Keratinocyte (primary cell): ENCODE results near the gene CDH6. TPM values are rescaled to one million over a fixed set of nuclear protein-coding genes. Genes with fewer than 3 reads are reported as not detected.

Experiments used
- DNase-seq: peaks from one replicate; pipeline ENCODE4 v3.0.0-alpha.2; 2011; ENCODE audit warnings: low read depth, missing footprints, low spot score
- FAIRE-seq: peaks from 2 replicates; lab custom pipeline; 2011; peaks lifted over from hg19 to GRCh38; lab: Jason Lieb, UNC
- H2AFZ ChIP-seq: 2 replicates; pipeline ENCODE4 v1.6.0; 2012; ENCODE audit warnings: low read length, control low read depth, inconsistent platforms; ENCODE audit not compliant: control insufficient read depth
- H3K27ac ChIP-seq: 2 replicates; pipeline ENCODE4 v1.5.1; 2011; ENCODE audit warnings: low read length; ENCODE audit not compliant: control insufficient read depth, insufficient read depth
- H3K27me3 ChIP-seq: 3 replicates; pipeline ENCODE4 v1.6.0; 2011; ENCODE audit warnings: low read length; ENCODE audit not compliant: control insufficient read depth, insufficient read depth; ENCODE audit errors: extremely low read depth
- H3K36me3 ChIP-seq, 2 experiments: 2 replicates in 1 of 2; 3 replicates in 1 of 2; pipeline ENCODE4 v1.5.1; 2011; ENCODE audit warnings: low read length in 2 of 2, mild to moderate bottlenecking in 1 of 2; ENCODE audit not compliant: control insufficient read depth in 2 of 2, insufficient read depth in 2 of 2; ENCODE audit errors: extremely low read depth in 1 of 2
- H3K4me1 ChIP-seq: 3 replicates; pipeline ENCODE4 v1.5.1; 2011; ENCODE audit warnings: low read length; ENCODE audit not compliant: control insufficient read depth, insufficient read depth; ENCODE audit errors: extremely low read depth
- H3K4me2 ChIP-seq: 3 replicates; pipeline ENCODE4 v1.6.0; 2011; ENCODE audit warnings: low read depth, low read length; ENCODE audit not compliant: control insufficient read depth, insufficient read depth; ENCODE audit errors: extremely low read depth
- H3K4me3 ChIP-seq, 3 experiments: fragments of 200-600 bp in 1 of 3; sonication (generic) in 1 of 3; 2 replicates in 2 of 3; 3 replicates in 1 of 3; pipeline ENCODE4 v1.5.1; 2011 to 2016; ENCODE audit warnings: low read length in 3 of 3, mild to moderate bottlenecking in 3 of 3, control low read depth in 2 of 3, inconsistent platforms in 1 of 3, low read depth in 1 of 3, mixed read lengths in 1 of 3, mixed run types in 1 of 3, moderate library complexity in 1 of 3; ENCODE audit not compliant: control insufficient read depth in 2 of 3, insufficient read depth in 2 of 3; ENCODE audit errors: extremely low read depth in 1 of 3
- H3K79me2 ChIP-seq: 2 replicates; pipeline ENCODE4 v1.6.0; 2012; ENCODE audit warnings: low read length; ENCODE audit not compliant: control insufficient read depth, insufficient read depth
- H3K9ac ChIP-seq: 3 replicates; pipeline ENCODE4 v1.6.0; 2011; ENCODE audit warnings: low read length; ENCODE audit not compliant: control insufficient read depth, insufficient read depth; ENCODE audit errors: extremely low read depth
- H3K9me1 ChIP-seq: 3 replicates; pipeline ENCODE4 v1.6.0; 2011; ENCODE audit warnings: low read length; ENCODE audit not compliant: control insufficient read depth, insufficient read depth; ENCODE audit errors: extremely low read depth
- H3K9me3 ChIP-seq: 2 replicates; pipeline ENCODE4 v1.5.1; 2012; ENCODE audit warnings: low read depth, low read length; ENCODE audit not compliant: control insufficient read depth
- H4K20me1 ChIP-seq: 3 replicates; pipeline ENCODE4 v1.6.0; 2011; ENCODE audit warnings: low read length; ENCODE audit not compliant: control insufficient read depth, insufficient read depth; ENCODE audit errors: extremely low read depth
- CTCF ChIP-seq, 3 experiments: IDR thresholded peaks in 1 of 3; conservative IDR thresholded peaks in 1 of 3; optimal IDR thresholded peaks in 1 of 3; 2 replicates in 2 of 3; 3 replicates in 1 of 3; pipeline versions ENCODE3 to v1.5.1; 2011; ENCODE audit warnings: low read length in 3 of 3, mild to moderate bottlenecking in 3 of 3, moderate library complexity in 2 of 3, control low read depth in 1 of 3, inconsistent platforms in 1 of 3; ENCODE audit not compliant: insufficient read depth in 2 of 3; ENCODE audit errors: extremely low read depth in 1 of 3
- EZH2 ChIP-seq: IDR thresholded peaks from one replicate; pipeline ENCODE4 v1.6.1; 2012; ENCODE audit warnings: inconsistent platforms, mild to moderate bottlenecking, low read length, moderate library complexity
- dilution Hi-C: fragments of 300-500 bp; cut with MboI; formaldehyde crosslinking; loops from one replicate; pipeline ENCODE4 v1.7.0; 2020; ENCODE audit warnings: low sequenced_read_pairs; ENCODE audit not compliant: extremely low pct_ligation_motif_present
- polyA plus RNA-seq, 5 experiments: library from polyadenylated mRNA; depleted of rRNA in 3 of 5; stranded (reverse) in 3 of 5; stranded (forward) in 1 of 5; unstranded in 1 of 5; fragments of >200 nt; gene quantifications; 1 replicate in 1 of 5; 2 replicates in 3 of 5; 3 replicates in 1 of 5; pipeline versions ENCODE4 v1.2.1 to v1.2.3, GENCODE V29; 2011 to 2012; ENCODE audit warnings: missing spikeins in 2 of 5, low read depth in 1 of 5, low replicate concordance in 1 of 5

The CDH6 gene
- polyA plus RNA-seq, 1 donor (not counting 4 experiments of a cell fraction or from before 2014, with no cell fraction given): not detected

DNA sequence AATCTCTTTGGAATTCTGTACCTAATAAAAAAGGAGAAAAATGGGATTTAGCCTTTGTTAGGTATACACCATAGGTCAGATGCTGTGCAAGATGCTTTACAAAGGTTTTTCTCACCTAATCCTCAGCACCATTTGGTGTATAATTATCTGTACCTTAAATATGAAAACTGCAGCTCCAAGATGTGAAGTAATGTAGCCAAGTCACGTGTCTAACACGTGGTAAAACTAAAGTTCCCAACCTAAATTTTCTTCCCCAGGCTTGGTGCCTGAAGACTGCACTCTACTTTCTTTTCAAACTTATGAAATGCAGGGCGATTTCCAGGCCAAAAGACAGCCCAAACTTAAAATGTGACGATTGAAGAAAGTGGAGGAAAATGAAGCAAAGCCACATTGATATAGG, 125.8 kb downstream of the CDH6 start:
- no peaks in the 10 kb centered on the region for H4K20me1 ChIP-seq
- peaks cover 2% of the 10 kb centered on the region for H3K27me3 ChIP-seq
- no peak overlapping the region for H3K9ac ChIP-seq
- dilution Hi-C loops: no loop called here
- H3K4me2 ChIP-seq: no peak overlapping the region
- H3K36me3 ChIP-seq: no peaks in the 10 kb centered on the region
- DNase-seq: no peak
- TF ChIP-seq EZH2 (no peak), CTCF (optimal IDR thresholded peaks at IDR 0.05 in 1 of 3, IDR thresholded peaks at IDR 0.05 in 1 of 3, conservative IDR thresholded peaks at IDR 0.05 in 1 of 3; ENCODE audit: extremely low read depth in 1 of 3, insufficient read depth in 2 of 3, low read length in 3 of 3) (no peak)
- no peaks in the 10 kb centered on the region for H3K79me2 ChIP-seq
- H3K4me3 ChIP-seq: no peak overlapping the region
- no peaks in the 10 kb centered on the region for H3K4me1 ChIP-seq
- FAIRE-seq: no peak
- no peak overlapping the region for H2AFZ ChIP-seq
- H3K27ac ChIP-seq: no peak overlapping the region
- no peaks in the 10 kb centered on the region for H3K9me3 ChIP-seq
- H3K9me1 ChIP-seq: no peaks in the 10 kb centered on the region

- no peaks in the 10 kb centered on the region for H3K27me3 ChIP-seq
- dilution Hi-C loops: no loop called here
Observed at GRCh38 chr5:31322946-31323345, 129.5 kb downstream of the CDH6 start.

More at GRCh38 chr5:31322946-31323345, 129.5 kb downstream of the CDH6 start:
- H3K9ac ChIP-seq: no peak overlapping the region
- no peak for FAIRE-seq
- no peak overlapping the region for H3K4me2 ChIP-seq
- H3K9me1 ChIP-seq: no peaks in the 10 kb centered on the region
- no peak overlapping the region for H3K4me3 ChIP-seq
- no peaks in the 10 kb centered on the region for H3K9me3 ChIP-seq
- H3K79me2 ChIP-seq: no peaks in the 10 kb centered on the region
- DNase-seq: no peak
- no peak overlapping the region for H2AFZ ChIP-seq
- H3K27ac ChIP-seq: no peak overlapping the region
- TF ChIP-seq EZH2 (no peak), CTCF (optimal IDR thresholded peaks at IDR 0.05 in 1 of 3, IDR thresholded peaks at IDR 0.05 in 1 of 3, conservative IDR thresholded peaks at IDR 0.05 in 1 of 3; ENCODE audit: extremely low read depth in 1 of 3, insufficient read depth in 2 of 3, low read length in 3 of 3) (no peak)
- H4K20me1 ChIP-seq: no peaks in the 10 kb centered on the region
- H3K36me3 ChIP-seq: no peaks in the 10 kb centered on the region
- H3K4me1 ChIP-seq: no peaks in the 10 kb centered on the region
